CD4-positive, alpha-beta T cell (primary cell): Measurements from ENCODE around the gene BGN. TPM values are rescaled to one million over a fixed set of nuclear protein-coding genes. Genes with fewer than 3 reads are reported as not detected.
A peak's percentile ranks its signal among the peaks of the same experiment; 100 is the strongest.

Experiments used
- ATAC-seq: fragments of 200-7000 bp; cut with Tn5 transposase; one replicate; pipeline ENCODE4 v1.10.0; 2022; ENCODE audit warnings: mild to moderate bottlenecking; ENCODE audit not compliant: poor library complexity
- CTCF ChIA-PET: fragments of 350-600 bp; sonication (Branson Sonifier 250); formaldehyde crosslinking; loops from one replicate; lab custom pipeline; 2021; ENCODE audit warnings: antibody characterized with exemption, inconsistent platforms; lab: Charles Lee
- POLR2A ChIA-PET: fragments of 350-600 bp; sonication (Branson Sonifier 250); formaldehyde crosslinking; loops from one replicate; lab custom pipeline; 2021; ENCODE audit warnings: antibody characterized with exemption, inconsistent platforms; lab: Charles Lee
- DNase-seq, 14 experiments: peaks; one replicate each; pipeline ENCODE4 v3.0.0-alpha.2; 2013 to 2020; ENCODE audit warnings: mixed read lengths in 2 of 14
- H3K27ac ChIP-seq, 2 donors: one replicate each; pipeline versions ENCODE4 v1.5.1 to v1.7.0; 2013; ENCODE audit warnings: low read length in 2 of 2, low read depth in 1 of 2, mild to moderate bottlenecking in 1 of 2
- H3K27me3 ChIP-seq, 2 experiments: 1 replicate in 1 of 2; 2 replicates in 1 of 2; pipeline versions ENCODE4 v1.6.1 to v1.7.0; 2013; ENCODE audit warnings: low read length in 2 of 2, control low read depth in 1 of 2, mild to moderate bottlenecking in 1 of 2, moderate library complexity in 1 of 2; ENCODE audit not compliant: insufficient read depth in 2 of 2, control insufficient read depth in 1 of 2
- H3K36me3 ChIP-seq: one replicate; pipeline ENCODE4 v1.6.1; 2013; ENCODE audit warnings: low read length, control low read depth; ENCODE audit not compliant: insufficient read depth
- H3K4me1 ChIP-seq: one replicate; pipeline ENCODE4 v1.6.1; 2013; ENCODE audit warnings: low read length, control low read depth; ENCODE audit not compliant: insufficient read depth
- H3K4me3 ChIP-seq: one replicate; pipeline ENCODE4 v1.5.1; 2013; ENCODE audit warnings: mild to moderate bottlenecking, low read length, moderate library complexity
- H3K9me3 ChIP-seq, 2 experiments: 1 replicate in 1 of 2; 2 replicates in 1 of 2; pipeline versions ENCODE4 v1.6.1 to v1.7.0; 2013; ENCODE audit warnings: low read length in 2 of 2, mild to moderate bottlenecking in 2 of 2, control low read depth in 1 of 2, moderate library complexity in 1 of 2; ENCODE audit not compliant: control insufficient read depth in 1 of 2, insufficient read depth in 1 of 2
- H3K27ac Mint-ChIP-seq: one replicate; pipeline ENCODE4 v1.8.0; 2020; ENCODE audit warnings: mixed read lengths
- H3K27me3 Mint-ChIP-seq: one replicate; pipeline ENCODE4 v1.8.0; 2021; ENCODE audit warnings: mixed read lengths
- H3K36me3 Mint-ChIP-seq: one replicate; pipeline ENCODE4 v1.8.0; 2021; ENCODE audit warnings: low read depth, mixed read lengths
- H3K4me1 Mint-ChIP-seq: one replicate; pipeline ENCODE4 v1.8.0; 2021; ENCODE audit warnings: low read depth, mixed read lengths
- H3K4me3 Mint-ChIP-seq: one replicate; pipeline ENCODE4 v1.8.0; 2020; ENCODE audit warnings: mild to moderate bottlenecking, mixed read lengths
- H3K9me3 Mint-ChIP-seq: one replicate; pipeline ENCODE4 v1.8.0; 2020; ENCODE audit warnings: mixed read lengths
- intact Hi-C, 2 experiments: fragments of 100-400 bp; cut with DNase I in 1 of 2; cut with micrococcal nuclease in 1 of 2; formaldehyde crosslinking; loops; one replicate each; pipeline versions ENCODE4 v1.15.1 to v1.9.0; 2023 to 2025; cut with DNase I, micrococcal nuclease
- total RNA-seq, 174 experiments: library from RNA in 2 of 174; stranded (reverse) in 2 of 174; gene quantifications; one replicate each; pipeline ENCODE4 v1.2.3 and lab custom pipeline; 2021 to 2026
- TF ChIP-seq, protein P1 (sequence below): fragments of 200-600 bp; IDR thresholded peaks from one replicate; pipeline ENCODE4 v1.8.0; 2022; ENCODE audit warnings: antibody characterized with exemption, mild to moderate bottlenecking

BGN gene
- total RNA-seq, 2 experiments from 2014 or later = not detected

DNA sequence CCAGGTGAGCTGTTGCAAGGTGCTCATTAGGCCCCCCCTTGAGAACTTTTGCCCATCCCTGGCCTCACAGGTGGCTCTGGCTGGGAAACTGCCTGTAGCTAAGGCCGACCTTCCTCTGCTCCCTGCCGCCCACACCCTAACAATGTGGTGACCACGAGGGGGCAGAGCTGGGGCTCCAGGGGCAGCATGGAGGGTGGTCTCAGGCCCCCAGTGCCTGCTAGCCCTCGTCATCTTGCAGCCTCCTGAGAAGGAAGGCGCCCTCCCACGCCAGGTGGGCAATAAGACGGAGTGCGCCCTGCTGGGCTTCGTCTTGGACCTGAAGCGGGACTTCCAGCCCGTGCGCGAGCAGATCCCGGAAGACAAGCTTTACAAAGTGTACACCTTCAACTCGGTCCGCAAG is 55.0 kb downstream of the BGN start:
- CTCF ChIA-PET = no interaction called here

DNA sequence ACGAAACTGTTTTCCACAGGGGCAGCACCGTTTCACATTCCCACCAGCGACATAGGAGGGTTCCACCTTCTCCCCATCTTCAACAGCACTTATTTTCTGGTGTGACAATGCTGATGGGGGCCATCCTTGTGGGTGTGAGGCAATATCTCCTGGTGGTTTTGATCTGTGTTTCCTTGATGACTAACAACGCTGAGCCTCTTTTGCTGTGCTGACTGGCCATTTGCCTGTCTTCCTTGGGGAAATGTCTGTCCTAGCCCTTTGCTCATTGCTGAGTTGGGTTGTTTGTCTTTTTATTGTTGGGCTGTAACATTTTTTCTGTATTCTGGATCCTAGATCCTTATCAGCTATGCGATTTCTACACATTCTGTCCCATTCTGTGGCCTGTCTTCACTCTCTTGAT is 56.4 kb downstream of the BGN start:
- TF ChIP-seq, protein P1, sequence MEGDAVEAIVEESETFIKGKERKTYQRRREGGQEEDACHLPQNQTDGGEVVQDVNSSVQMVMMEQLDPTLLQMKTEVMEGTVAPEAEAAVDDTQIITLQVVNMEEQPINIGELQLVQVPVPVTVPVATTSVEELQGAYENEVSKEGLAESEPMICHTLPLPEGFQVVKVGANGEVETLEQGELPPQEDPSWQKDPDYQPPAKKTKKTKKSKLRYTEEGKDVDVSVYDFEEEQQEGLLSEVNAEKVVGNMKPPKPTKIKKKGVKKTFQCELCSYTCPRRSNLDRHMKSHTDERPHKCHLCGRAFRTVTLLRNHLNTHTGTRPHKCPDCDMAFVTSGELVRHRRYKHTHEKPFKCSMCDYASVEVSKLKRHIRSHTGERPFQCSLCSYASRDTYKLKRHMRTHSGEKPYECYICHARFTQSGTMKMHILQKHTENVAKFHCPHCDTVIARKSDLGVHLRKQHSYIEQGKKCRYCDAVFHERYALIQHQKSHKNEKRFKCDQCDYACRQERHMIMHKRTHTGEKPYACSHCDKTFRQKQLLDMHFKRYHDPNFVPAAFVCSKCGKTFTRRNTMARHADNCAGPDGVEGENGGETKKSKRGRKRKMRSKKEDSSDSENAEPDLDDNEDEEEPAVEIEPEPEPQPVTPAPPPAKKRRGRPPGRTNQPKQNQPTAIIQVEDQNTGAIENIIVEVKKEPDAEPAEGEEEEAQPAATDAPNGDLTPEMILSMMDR = no peak
- H3K27me3 Mint-ChIP-seq = no peaks in the 10 kb centered on the region
- no peaks in the 10 kb centered on the region for H3K36me3 Mint-ChIP-seq
- intact Hi-C loops = loop anchor here in 1 of 2 experiments (5.0 kb wide), 1 partner anchor 56 kb away; no protein-coding TSS in a partner anchor
- H3K4me1 Mint-ChIP-seq = no peaks in the 10 kb centered on the region
- peaks cover 2% of the 10 kb centered on the region for H3K4me1 ChIP-seq
- H3K9me3 ChIP-seq = no peaks in the 10 kb centered on the region
- ChIA-PET CTCF (no interaction called here), POLR2A (no interaction called here)
- no peak overlapping the region for H3K27ac Mint-ChIP-seq
- H3K27me3 ChIP-seq = peaks cover 0 to 2% of the 10 kb centered on the region in 2 experiments
- H3K27ac ChIP-seq = no peak overlapping the region
- ATAC-seq = no peak
- H3K9me3 Mint-ChIP-seq = no peaks in the 10 kb centered on the region
- H3K4me3 Mint-ChIP-seq = no peak overlapping the region
- H3K4me3 ChIP-seq = no peak overlapping the region
- H3K36me3 ChIP-seq = no peaks in the 10 kb centered on the region
- no peak for DNase-seq

More for the DNA sequence above, 55.0 kb downstream of the BGN start:
- no peaks in the 10 kb centered on the region for H3K9me3 ChIP-seq
- TF ChIP-seq, protein P1 = no peak
- no peaks in the 10 kb centered on the region for H3K4me1 ChIP-seq
- intact Hi-C loops = loop anchor here in 1 of 2 experiments (5.0 kb wide), 1 partner anchor 57 kb away; no protein-coding TSS in a partner anchor
- ATAC-seq = no peak
- no peaks in the 10 kb centered on the region for H3K36me3 ChIP-seq
- H3K4me3 ChIP-seq = no peak overlapping the region
- H3K27ac Mint-ChIP-seq = no peak overlapping the region
- POLR2A ChIA-PET = no interaction called here
- H3K27me3 ChIP-seq = peaks cover 0 to 2% of the 10 kb centered on the region in 2 experiments
- H3K4me3 Mint-ChIP-seq = no peak overlapping the region
- no peak overlapping the region for H3K27ac ChIP-seq
- H3K27me3 Mint-ChIP-seq = no peaks in the 10 kb centered on the region
- no peaks in the 10 kb centered on the region for H3K36me3 Mint-ChIP-seq
- no peak for DNase-seq
- H3K4me1 Mint-ChIP-seq = no peaks in the 10 kb centered on the region
- no peaks in the 10 kb centered on the region for H3K9me3 Mint-ChIP-seq

DNA sequence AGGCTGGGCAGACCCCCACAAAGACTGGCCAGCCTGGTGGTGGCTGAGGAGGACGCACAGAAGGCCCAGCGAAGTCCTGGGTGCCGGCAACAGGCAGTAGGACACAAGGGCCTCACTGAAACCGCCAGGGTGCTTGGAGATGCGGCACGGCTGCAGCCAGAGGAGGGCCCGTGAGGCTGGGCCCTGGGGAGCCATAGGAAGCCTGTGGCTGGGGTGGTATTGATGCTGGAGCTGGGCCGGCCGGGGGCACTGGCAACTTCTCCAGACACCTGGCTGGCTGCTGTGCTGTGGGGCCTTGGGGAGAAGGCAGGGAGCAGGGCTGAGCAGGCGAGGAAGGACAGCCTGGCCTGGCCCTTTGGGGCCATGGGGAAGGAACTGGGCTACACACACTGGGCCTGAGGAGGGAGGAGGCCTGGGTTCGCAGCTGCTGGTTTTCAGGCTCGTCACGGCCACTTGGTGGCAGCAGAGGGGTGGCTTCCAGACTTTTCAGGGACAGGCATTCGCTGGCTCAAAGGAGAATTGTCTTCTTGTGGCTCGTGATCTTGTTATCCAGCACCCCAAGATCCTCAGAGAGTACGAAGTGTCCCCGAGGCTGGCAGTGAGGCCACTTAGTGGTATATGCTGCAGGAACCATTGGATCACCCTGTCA is 59.9 kb downstream of the BGN start:
- H3K27ac ChIP-seq = no peak overlapping the region
- peaks cover 2% of the 10 kb centered on the region for H3K4me1 ChIP-seq
- Mint-ChIP-seq H3K27me3 (no peaks in the 10 kb centered on the region), H3K9me3 (no peaks in the 10 kb centered on the region), H3K27ac (no peak overlapping the region), H3K4me3 (no peak overlapping the region), H3K36me3 (no peaks in the 10 kb centered on the region), H3K4me1 (no peaks in the 10 kb centered on the region)
- no peaks in the 10 kb centered on the region for H3K36me3 ChIP-seq
- ChIA-PET CTCF (interaction anchor here (0.5 to 1.2 kb wide), 10 partner anchors 15 to 342 kb away, joined by 3 to 11 read pairs (median 3); no protein-coding TSS in a partner anchor), POLR2A (interaction anchor here (1.2 to 1.7 kb wide), 3 partner anchors 45 to 108 kb away, joined by 3 to 7 read pairs (median 3); no protein-coding TSS in a partner anchor)
- intact Hi-C loops = loop anchor here (1.0 to 5.0 kb wide), 3 partner anchors 53 to 114 kb away; no protein-coding TSS in a partner anchor
- no peak overlapping the region for H3K4me3 ChIP-seq
- peaks cover 0 to 2% of the 10 kb centered on the region in 2 experiments for H3K27me3 ChIP-seq
- H3K9me3 ChIP-seq = no peaks in the 10 kb centered on the region
- TF ChIP-seq, protein P1 = peak; percentile 46
- DNase-seq (peak; percentile 40 to 76 (median 54)), ATAC-seq (peak; percentile 68)
